HFFc6 (cell line): Measurements from ENCODE around the gene NCS1. TPM values are rescaled to one million over a fixed set of nuclear protein-coding genes. Genes with fewer than 3 reads are reported as not detected.

Experiments
- DNase-seq: peaks from one replicate; pipeline ENCODE4 v3.0.0-alpha.2; 2018
- H3K27ac Mint-ChIP-seq: 2 replicates; pipeline ENCODE4 v1.8.0; 2020; ENCODE audit warnings: mild to moderate bottlenecking, mixed read lengths
- H3K27me3 Mint-ChIP-seq: 2 replicates; pipeline ENCODE4 v1.8.0; 2021; ENCODE audit warnings: mild to moderate bottlenecking, moderate library complexity, mixed read lengths; ENCODE audit not compliant: insufficient read depth
- H3K36me3 Mint-ChIP-seq: 2 replicates; pipeline ENCODE4 v1.8.0; 2021; ENCODE audit warnings: low read depth, mixed read lengths
- H3K4me1 Mint-ChIP-seq: 2 replicates; pipeline ENCODE4 v1.8.0; 2020; ENCODE audit warnings: low read depth, mixed read lengths
- H3K4me3 Mint-ChIP-seq: 2 replicates; pipeline ENCODE4 v1.8.0; 2020; ENCODE audit warnings: mild to moderate bottlenecking, moderate library complexity, mixed read lengths
- H3K9me3 Mint-ChIP-seq: 2 replicates; pipeline ENCODE4 v1.8.0; 2020; ENCODE audit warnings: mild to moderate bottlenecking, mixed read lengths
- total RNA-seq, 6 experiments: library from RNA; stranded (reverse); fragmentation: NEBNext Ultra II Directional; extraction: Animal tissue kit (Norgen Biotek cat#: 25700); gene quantifications; 2 replicates in 1 of 6; 3 replicates in 5 of 6; pipeline ENCODE4 v1.2.3, GENCODE V29; 2021
- TF ChIP-seq, protein P1 (sequence below): fragments of 200-600 bp; sonication (generic); IDR thresholded peaks from 2 replicates; pipeline ENCODE4 v1.5.0; 2021; ENCODE audit warnings: antibody characterized with exemption, mild to moderate bottlenecking

Gene NCS1
- total RNA-seq, 6 experiments from 2014 or later, result 96.5 to 108 (median 104) TPM

DNA sequence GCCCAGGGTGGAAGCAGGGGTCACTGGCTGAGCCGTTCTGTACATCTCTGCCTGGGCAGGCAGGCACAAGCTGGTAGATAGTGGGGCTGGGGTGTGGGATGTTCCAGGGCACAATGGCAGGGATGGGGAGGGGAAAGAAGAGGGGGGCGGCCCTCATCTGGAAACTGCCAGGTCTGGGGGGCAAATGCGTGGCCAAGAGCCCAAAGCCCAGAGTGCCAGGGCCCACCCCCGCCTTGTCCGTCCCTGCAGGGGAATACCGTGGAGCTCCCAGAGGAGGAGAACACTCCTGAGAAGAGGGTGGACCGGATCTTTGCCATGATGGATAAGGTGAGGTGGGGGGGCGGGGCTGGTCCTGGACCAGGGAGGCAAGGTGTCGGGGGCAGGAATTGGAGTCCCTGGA, 50.6 kb downstream of the NCS1 start:
- TF ChIP-seq, protein P1, sequence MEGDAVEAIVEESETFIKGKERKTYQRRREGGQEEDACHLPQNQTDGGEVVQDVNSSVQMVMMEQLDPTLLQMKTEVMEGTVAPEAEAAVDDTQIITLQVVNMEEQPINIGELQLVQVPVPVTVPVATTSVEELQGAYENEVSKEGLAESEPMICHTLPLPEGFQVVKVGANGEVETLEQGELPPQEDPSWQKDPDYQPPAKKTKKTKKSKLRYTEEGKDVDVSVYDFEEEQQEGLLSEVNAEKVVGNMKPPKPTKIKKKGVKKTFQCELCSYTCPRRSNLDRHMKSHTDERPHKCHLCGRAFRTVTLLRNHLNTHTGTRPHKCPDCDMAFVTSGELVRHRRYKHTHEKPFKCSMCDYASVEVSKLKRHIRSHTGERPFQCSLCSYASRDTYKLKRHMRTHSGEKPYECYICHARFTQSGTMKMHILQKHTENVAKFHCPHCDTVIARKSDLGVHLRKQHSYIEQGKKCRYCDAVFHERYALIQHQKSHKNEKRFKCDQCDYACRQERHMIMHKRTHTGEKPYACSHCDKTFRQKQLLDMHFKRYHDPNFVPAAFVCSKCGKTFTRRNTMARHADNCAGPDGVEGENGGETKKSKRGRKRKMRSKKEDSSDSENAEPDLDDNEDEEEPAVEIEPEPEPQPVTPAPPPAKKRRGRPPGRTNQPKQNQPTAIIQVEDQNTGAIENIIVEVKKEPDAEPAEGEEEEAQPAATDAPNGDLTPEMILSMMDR, result no peak
- H3K4me3 Mint-ChIP-seq, result no peak overlapping the region
- no peak for DNase-seq
- 0 out of 2 replicates have a peak, but pooled peaks cover 5% of the 10 kb centered on the region for H3K4me1 Mint-ChIP-seq
- H3K27me3 Mint-ChIP-seq, result no peaks in the 10 kb centered on the region
- H3K9me3 Mint-ChIP-seq, result peaks cover 10% of the 10 kb centered on the region
- no peak overlapping the region for H3K27ac Mint-ChIP-seq
- H3K36me3 Mint-ChIP-seq, result peaks cover 27% of the 10 kb centered on the region

GRCh38 chr9:130225071-130225470, 52.9 kb downstream of the NCS1 start:
- peaks cover 12% of the 10 kb centered on the region for H3K9me3 Mint-ChIP-seq
- no peak overlapping the region for H3K4me3 Mint-ChIP-seq
- TF ChIP-seq, protein P1, result no peak
- H3K4me1 Mint-ChIP-seq, result 0 out of 2 replicates have a peak, but pooled peaks cover 4% of the 10 kb centered on the region
- H3K27ac Mint-ChIP-seq, result no peak overlapping the region
- no peaks in the 10 kb centered on the region for H3K27me3 Mint-ChIP-seq
- H3K36me3 Mint-ChIP-seq, result peaks cover 30% of the 10 kb centered on the region
- DNase-seq, result no peak

GRCh38 chr9:130225586-130225985, 53.4 kb downstream of the NCS1 start:
- TF ChIP-seq, protein P1, result no peak
- Mint-ChIP-seq H3K36me3 (peaks cover 30% of the 10 kb centered on the region), H3K27me3 (no peaks in the 10 kb centered on the region), H3K4me3 (no peak overlapping the region), H3K4me1 (no peaks in the 10 kb centered on the region), H3K27ac (no peak overlapping the region), H3K9me3 (peaks cover 12% of the 10 kb centered on the region)
- no peak for DNase-seq

GRCh38 chr9:130226112-130226511, 53.9 kb downstream of the NCS1 start:
- Mint-ChIP-seq H3K27me3 (no peaks in the 10 kb centered on the region), H3K4me3 (no peak overlapping the region), H3K27ac (no peak overlapping the region), H3K36me3 (peaks cover 30% of the 10 kb centered on the region), H3K9me3 (peaks cover 12% of the 10 kb centered on the region), H3K4me1 (no peaks in the 10 kb centered on the region)
- no peak for DNase-seq
- TF ChIP-seq, protein P1, result no peak

GRCh38 chr9:130227833-130228232, 55.6 kb downstream of the NCS1 start:
- TF ChIP-seq, protein P1, result no peak
- Mint-ChIP-seq H3K4me1 (no peaks in the 10 kb centered on the region), H3K4me3 (no peak overlapping the region), H3K27ac (no peak overlapping the region), H3K27me3 (no peaks in the 10 kb centered on the region; the same call in 1 of the 2 replicates), H3K9me3 (peaks cover 12% of the 10 kb centered on the region), H3K36me3 (peaks cover 34% of the 10 kb centered on the region)
- no peak for DNase-seq

GRCh38 chr9:130229759-130230158, 57.6 kb downstream of the NCS1 start:
- Mint-ChIP-seq H3K36me3 (peaks cover 42% of the 10 kb centered on the region), H3K27me3 (peaks cover 2% of the 10 kb centered on the region), H3K4me1 (peaks cover 17% of the 10 kb centered on the region; the same call in 1 of the 2 replicates), H3K27ac (no peak overlapping the region), H3K4me3 (no peak overlapping the region), H3K9me3 (peaks cover 12% of the 10 kb centered on the region)
- TF ChIP-seq, protein P1, result no peak
- no peak for DNase-seq
